ENCODE results near the gene PDSS2. TPM values are rescaled to one million over a fixed set of nuclear protein-coding genes. Genes with fewer than 3 reads are reported as not detected.
"Not testable (repeated sequence)": the region's sequence is repeated elsewhere in the genome, so short reads cannot be mapped to it uniquely, and the experiment has no call there.

PDSS2 gene
- polyA plus RNA-seq, 1 donor (not counting 4 experiments of a cell fraction or from before 2014, with no cell fraction given) = 12.5 TPM

GRCh38 chr6:107284805-107285204, 174.6 kb downstream of the PDSS2 start:
- no peaks in the 10 kb centered on the region for H3K27me3 ChIP-seq (ENCODE audit: control insufficient read depth, extremely low read depth, insufficient read depth, low read length)
- H3K79me2 ChIP-seq (ENCODE audit: control insufficient read depth, insufficient read depth, low read length) = no peaks in the 10 kb centered on the region
- FAIRE-seq (no peak), DNase-seq (ENCODE audit: low read depth, low spot score) (no peak)
- no peak overlapping the region for H3K4me2 ChIP-seq (ENCODE audit: control insufficient read depth, extremely low read depth, insufficient read depth, low read depth, low read length)
- no peaks in the 10 kb centered on the region for H3K36me3 ChIP-seq (ENCODE audit: control insufficient read depth in 2 of 2, extremely low read depth in 1 of 2, insufficient read depth in 2 of 2, low read length in 2 of 2)
- dilution Hi-C loops (cut with MboI; ENCODE audit: extremely low pct_ligation_motif_present, low sequenced_read_pairs) = no loop called here
- no peak overlapping the region for H3K4me3 ChIP-seq (ENCODE audit: control insufficient read depth in 2 of 3, extremely low read depth in 1 of 3, insufficient read depth in 2 of 3, low read depth in 1 of 3, low read length in 3 of 3)
- H4K20me1 ChIP-seq (ENCODE audit: control insufficient read depth, extremely low read depth, insufficient read depth, low read length) = no peaks in the 10 kb centered on the region
- H3K27ac ChIP-seq (ENCODE audit: control insufficient read depth, insufficient read depth, low read length) = no peak overlapping the region
- H3K9ac ChIP-seq (ENCODE audit: control insufficient read depth, extremely low read depth, insufficient read depth, low read length) = no peak overlapping the region
- H3K4me1 ChIP-seq (ENCODE audit: control insufficient read depth, extremely low read depth, insufficient read depth, low read length) = no peaks in the 10 kb centered on the region
- H3K9me1 ChIP-seq (ENCODE audit: control insufficient read depth, extremely low read depth, insufficient read depth, low read length) = no peaks in the 10 kb centered on the region
- H3K9me3 ChIP-seq (ENCODE audit: control insufficient read depth, low read depth, low read length) = no peaks in the 10 kb centered on the region
- TF ChIP-seq CTCF (optimal IDR thresholded peaks at IDR 0.05 in 1 of 3, IDR thresholded peaks at IDR 0.05 in 1 of 3, conservative IDR thresholded peaks at IDR 0.05 in 1 of 3; ENCODE audit: extremely low read depth in 1 of 3, insufficient read depth in 2 of 3, low read length in 3 of 3) = no peak
- TF ChIP-seq EZH2 (IDR thresholded peaks at IDR 0.05; ENCODE audit: low read length) = no peak
- no peak overlapping the region for H2AFZ ChIP-seq (ENCODE audit: control insufficient read depth, low read length)

GRCh38 chr6:107280791-107281190, 178.6 kb downstream of the PDSS2 start:
- Histone ChIP-seq H3K4me2 (ENCODE audit: control insufficient read depth, extremely low read depth, insufficient read depth, low read depth, low read length) (no peak overlapping the region), H3K79me2 (ENCODE audit: control insufficient read depth, insufficient read depth, low read length) (no peaks in the 10 kb centered on the region), H4K20me1 (ENCODE audit: control insufficient read depth, extremely low read depth, insufficient read depth, low read length) (no peaks in the 10 kb centered on the region), H3K27ac (ENCODE audit: control insufficient read depth, insufficient read depth, low read length) (no peak overlapping the region), H3K27me3 (ENCODE audit: control insufficient read depth, extremely low read depth, insufficient read depth, low read length) (no peaks in the 10 kb centered on the region), H3K36me3 (ENCODE audit: control insufficient read depth in 2 of 2, extremely low read depth in 1 of 2, insufficient read depth in 2 of 2, low read length in 2 of 2) (no peaks in the 10 kb centered on the region), H3K4me3 (ENCODE audit: control insufficient read depth in 2 of 3, extremely low read depth in 1 of 3, insufficient read depth in 2 of 3, low read depth in 1 of 3, low read length in 3 of 3) (no peak overlapping the region), H3K4me1 (ENCODE audit: control insufficient read depth, extremely low read depth, insufficient read depth, low read length) (no peaks in the 10 kb centered on the region), H3K9ac (ENCODE audit: control insufficient read depth, extremely low read depth, insufficient read depth, low read length) (no peak overlapping the region), H3K9me3 (ENCODE audit: control insufficient read depth, low read depth, low read length) (no peaks in the 10 kb centered on the region), H2AFZ (ENCODE audit: control insufficient read depth, low read length) (no peak overlapping the region), H3K9me1 (ENCODE audit: control insufficient read depth, extremely low read depth, insufficient read depth, low read length) (no peaks in the 10 kb centered on the region)
- no peak for TF ChIP-seq CTCF (optimal IDR thresholded peaks at IDR 0.05 in 1 of 3, IDR thresholded peaks at IDR 0.05 in 1 of 3, conservative IDR thresholded peaks at IDR 0.05 in 1 of 3; ENCODE audit: extremely low read depth in 1 of 3, insufficient read depth in 2 of 3, low read length in 3 of 3)
- TF ChIP-seq EZH2 (IDR thresholded peaks at IDR 0.05; ENCODE audit: low read length) = no peak
- FAIRE-seq (no peak), DNase-seq (ENCODE audit: low read depth, low spot score) (no peak)
- dilution Hi-C loops (cut with MboI; ENCODE audit: extremely low pct_ligation_motif_present, low sequenced_read_pairs) = no loop called here

- H3K9me1 ChIP-seq (ENCODE audit: control insufficient read depth, extremely low read depth, insufficient read depth, low read length); H2AFZ ChIP-seq (ENCODE audit: control insufficient read depth, low read length); DNase-seq (ENCODE audit: low read depth, low spot score); H3K4me2 ChIP-seq (ENCODE audit: control insufficient read depth, extremely low read depth, insufficient read depth, low read depth, low read length); H3K4me3 ChIP-seq (ENCODE audit: control insufficient read depth in 2 of 3, extremely low read depth in 1 of 3, insufficient read depth in 2 of 3, low read depth in 1 of 3, low read length in 3 of 3); FAIRE-seq; dilution Hi-C loops (cut with MboI; ENCODE audit: extremely low pct_ligation_motif_present, low sequenced_read_pairs); H3K79me2 ChIP-seq (ENCODE audit: control insufficient read depth, insufficient read depth, low read length); H3K27me3 ChIP-seq (ENCODE audit: control insufficient read depth, extremely low read depth, insufficient read depth, low read length); H4K20me1 ChIP-seq (ENCODE audit: control insufficient read depth, extremely low read depth, insufficient read depth, low read length); H3K36me3 ChIP-seq (ENCODE audit: control insufficient read depth in 2 of 2, extremely low read depth in 1 of 2, insufficient read depth in 2 of 2, low read length in 2 of 2); H3K4me1 ChIP-seq (ENCODE audit: control insufficient read depth, extremely low read depth, insufficient read depth, low read length); H3K9ac ChIP-seq (ENCODE audit: control insufficient read depth, extremely low read depth, insufficient read depth, low read length); H3K27ac ChIP-seq (ENCODE audit: control insufficient read depth, insufficient read depth, low read length); H3K9me3 ChIP-seq (ENCODE audit: control insufficient read depth, low read depth, low read length): not testable (repeated sequence)
These were observed 179.4 kb downstream of the PDSS2 start for GRCh38 chr6:107280001-107280400.

Data from keratinocyte (primary cell).